Measurements from ENCODE around the gene C22orf42.

DNA sequence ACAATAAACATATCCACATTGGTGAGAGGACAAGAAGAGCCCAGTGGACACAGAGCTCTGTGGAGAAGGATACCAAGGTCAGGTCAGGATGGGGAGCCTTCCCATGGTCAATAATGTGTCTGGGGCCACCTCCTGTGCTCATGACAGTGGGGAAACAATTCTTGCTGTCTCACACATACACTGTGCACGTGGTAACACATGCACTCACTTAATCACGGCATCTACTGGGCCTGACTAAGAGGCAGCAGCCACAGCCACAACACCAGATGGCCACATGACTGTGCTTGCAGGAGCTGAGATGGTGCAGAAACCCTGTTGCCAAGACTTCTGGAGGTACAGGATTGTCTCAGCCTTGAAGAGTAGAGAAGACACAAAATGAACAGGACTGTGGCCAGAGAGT lies 28.6 kb downstream of the C22orf42 start:
- TF ChIP-seq, protein P1, sequence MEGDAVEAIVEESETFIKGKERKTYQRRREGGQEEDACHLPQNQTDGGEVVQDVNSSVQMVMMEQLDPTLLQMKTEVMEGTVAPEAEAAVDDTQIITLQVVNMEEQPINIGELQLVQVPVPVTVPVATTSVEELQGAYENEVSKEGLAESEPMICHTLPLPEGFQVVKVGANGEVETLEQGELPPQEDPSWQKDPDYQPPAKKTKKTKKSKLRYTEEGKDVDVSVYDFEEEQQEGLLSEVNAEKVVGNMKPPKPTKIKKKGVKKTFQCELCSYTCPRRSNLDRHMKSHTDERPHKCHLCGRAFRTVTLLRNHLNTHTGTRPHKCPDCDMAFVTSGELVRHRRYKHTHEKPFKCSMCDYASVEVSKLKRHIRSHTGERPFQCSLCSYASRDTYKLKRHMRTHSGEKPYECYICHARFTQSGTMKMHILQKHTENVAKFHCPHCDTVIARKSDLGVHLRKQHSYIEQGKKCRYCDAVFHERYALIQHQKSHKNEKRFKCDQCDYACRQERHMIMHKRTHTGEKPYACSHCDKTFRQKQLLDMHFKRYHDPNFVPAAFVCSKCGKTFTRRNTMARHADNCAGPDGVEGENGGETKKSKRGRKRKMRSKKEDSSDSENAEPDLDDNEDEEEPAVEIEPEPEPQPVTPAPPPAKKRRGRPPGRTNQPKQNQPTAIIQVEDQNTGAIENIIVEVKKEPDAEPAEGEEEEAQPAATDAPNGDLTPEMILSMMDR (IDR thresholded peaks at IDR 0.05) = no peak
- TF ChIP-seq POLR2A (IDR thresholded peaks at IDR 0.05) = no peak
